HepG2 (cell line): ENCODE data around the gene ANKRD11. TPM values are rescaled to one million over a fixed set of nuclear protein-coding genes. Genes with fewer than 3 reads are reported as not detected.
A peak's percentile ranks its signal among the peaks of the same experiment; 100 is the strongest.

Experiments
- ATAC-seq: fragments of 200-7000 bp; cut with Tn5 transposase; 3 replicates; pipeline ENCODE4 v1.9.1; 2020; ENCODE audit warnings: mild to moderate bottlenecking, moderate library complexity
- BruUV-seq: library from RNA; stranded (reverse); fragments of 400-500 nt; replicated peaks from 2 replicates; lab custom pipeline; 2021; lab: Mats Ljungman, UMichigan
- CTCF ChIA-PET: fragments of 300-600 bp; formaldehyde crosslinking; extraction: SDS; loops from one replicate; lab custom pipeline; 2021; ENCODE audit warnings: low total read pairs, inconsistent platforms, low intra/inter-chr PET ratio; lab: Yijun Ruan, JAX
- POLR2A ChIA-PET: fragments of 350-600 bp; sonication (Branson Sonifier 250); formaldehyde crosslinking; loops from one replicate; lab custom pipeline; 2020; ENCODE audit warnings: antibody characterized with exemption, inconsistent platforms; lab: Yijun Ruan, JAX
- DNase-seq: peaks from one replicate; pipeline ENCODE4 v3.0.0-alpha.2; 2015; ENCODE audit warnings: low spot score
- FAIRE-seq: peaks from 3 replicates; lab custom pipeline; 2011; peaks lifted over from hg19 to GRCh38; lab: Jason Lieb, UNC
- H2AFZ ChIP-seq: one replicate; pipeline ENCODE4 v1.6.1; 2011; ENCODE audit warnings: low read length, inconsistent platforms
- H3K27ac ChIP-seq: fragments of 300-600 bp; 3 replicates; pipeline ENCODE4 v1.8.0; 2011; ENCODE audit warnings: mixed run types, mild to moderate bottlenecking, mixed read lengths, low read length, inconsistent platforms; ENCODE audit not compliant: insufficient read depth; ENCODE audit errors: extremely low read length
- H3K27me3 ChIP-seq, 2 experiments: fragments of 200-600 bp in 1 of 2; 2 replicates in 1 of 2; 3 replicates in 1 of 2; pipeline versions ENCODE4 v1.6.0 to v1.8.0; 2011; ENCODE audit warnings: low read length in 2 of 2, mild to moderate bottlenecking in 2 of 2, moderate library complexity in 2 of 2, inconsistent platforms in 1 of 2; ENCODE audit not compliant: insufficient read depth in 2 of 2, control insufficient read depth in 1 of 2
- H3K36me3 ChIP-seq, 2 experiments: fragments of 200-600 bp in 1 of 2; replicated peaks in 1 of 2; 2 replicates in 1 of 2; 3 replicates in 1 of 2; pipeline versions ENCODE4 v1.5.1 to v1.8.0; 2011; ENCODE audit warnings: low read length in 2 of 2, inconsistent platforms in 1 of 2; ENCODE audit not compliant: insufficient read depth in 2 of 2, control insufficient read depth in 1 of 2
- H3K4me1 ChIP-seq: 2 replicates; pipeline ENCODE4 v1.5.1; 2012; ENCODE audit warnings: low read length, inconsistent platforms; ENCODE audit not compliant: insufficient read depth
- H3K4me2 ChIP-seq: 2 replicates; pipeline ENCODE4 v1.6.0; 2011; ENCODE audit warnings: low read depth, low read length, inconsistent platforms
- H3K4me3 ChIP-seq, 3 experiments: fragments of 200-600 bp in 1 of 3; sonication (generic), shearing (Covaris generic) in 1 of 3; replicated peaks in 1 of 3; 2 replicates each; pipeline ENCODE4 v1.5.1; 2011 to 2016; ENCODE audit warnings: low read length in 3 of 3, inconsistent platforms in 2 of 3, low read depth in 2 of 3, mild to moderate bottlenecking in 2 of 3, control low read depth in 1 of 3, mixed read lengths in 1 of 3; ENCODE audit not compliant: insufficient read depth in 1 of 3
- H3K79me2 ChIP-seq: one replicate; pipeline ENCODE4 v1.6.1; 2011; ENCODE audit warnings: low read length, inconsistent platforms; ENCODE audit not compliant: insufficient read depth
- H3K9ac ChIP-seq: 2 replicates; pipeline ENCODE4 v1.6.0; 2011; ENCODE audit warnings: mild to moderate bottlenecking, low read depth, low read length, inconsistent platforms; ENCODE audit not compliant: insufficient read depth
- H3K9me3 ChIP-seq: 2 replicates; pipeline ENCODE4 v1.5.1; 2012; ENCODE audit warnings: mild to moderate bottlenecking, low read length
- H4K20me1 ChIP-seq: 2 replicates; pipeline ENCODE4 v1.6.0; 2011; ENCODE audit warnings: inconsistent platforms, mild to moderate bottlenecking, low read length, moderate library complexity; ENCODE audit not compliant: insufficient read depth
- AGO2 ChIP-seq: fragments of 200-400 bp; formaldehyde crosslinking; optimal IDR thresholded peaks from 2 replicates; pipeline ENCODE3; 2017; ENCODE audit warnings: mild to moderate bottlenecking, low read depth, low read length, moderate library complexity
- MTA3 ChIP-seq: sonication (generic); formaldehyde crosslinking; IDR thresholded peaks from 2 replicates; pipeline ENCODE4 v1.4.0; 2020; ENCODE audit warnings: missing genetic modification reagents
- NCOA2 ChIP-seq: sonication (generic); formaldehyde crosslinking; IDR thresholded peaks from 2 replicates; pipeline ENCODE4 v1.8.0; 2022; ENCODE audit warnings: inconsistent platforms
- NFATC3 ChIP-seq: sonication (generic); formaldehyde crosslinking; IDR thresholded peaks from 2 replicates; pipeline ENCODE4 v1.5.1; 2020; ENCODE audit warnings: mild to moderate bottlenecking, missing genetic modification reagents
- RFXAP ChIP-seq: sonication (generic); formaldehyde crosslinking; IDR thresholded peaks from 2 replicates; pipeline ENCODE4 v1.4.0; 2020; ENCODE audit warnings: missing genetic modification reagents, borderline replicate concordance
- SAFB2 ChIP-seq: sonication (generic); formaldehyde crosslinking; IDR thresholded peaks from 2 replicates; pipeline ENCODE4 v1.5.1; 2020; ENCODE audit warnings: missing genetic modification reagents, low read depth, mild to moderate bottlenecking, borderline replicate concordance
- SKIL ChIP-seq: sonication (generic); formaldehyde crosslinking; IDR thresholded peaks from 2 replicates; pipeline ENCODE4 v1.8.0; 2022; ENCODE audit warnings: missing genetic modification reagents, mild to moderate bottlenecking, moderate library complexity, borderline replicate concordance
- SMARCC2 ChIP-seq: fragments of 450-650 bp; IDR thresholded peaks from 2 replicates; pipeline ENCODE4 v1.6.1; 2017; ENCODE audit warnings: antibody characterized with exemption, mild to moderate bottlenecking
- STAG1 ChIP-seq: sonication (generic); formaldehyde crosslinking; IDR thresholded peaks from 2 replicates; pipeline ENCODE4 v1.4.0; 2020; ENCODE audit warnings: missing genetic modification reagents
- ZBTB33 ChIP-seq: sonication (generic); formaldehyde crosslinking; IDR thresholded peaks from 2 replicates; pipeline ENCODE4 v1.4.0; 2020; ENCODE audit warnings: missing genetic modification reagents
- ZBTB7B ChIP-seq: sonication (generic); formaldehyde crosslinking; IDR thresholded peaks from 2 replicates; pipeline ENCODE4 v1.4.0; 2020; ENCODE audit warnings: missing genetic modification reagents
- ZMAT3 ChIP-seq: sonication (generic); formaldehyde crosslinking; conservative IDR thresholded peaks from 2 replicates; pipeline ENCODE4 v1.7.0; 2021; ENCODE audit warnings: missing genetic modification reagents
- ZNF160 ChIP-seq: sonication (generic); formaldehyde crosslinking; IDR thresholded peaks from 2 replicates; pipeline ENCODE4 v1.8.0; 2022; ENCODE audit warnings: mild to moderate bottlenecking, inconsistent platforms, missing genetic modification reagents
- ZNF30 ChIP-seq: sonication (generic); formaldehyde crosslinking; IDR thresholded peaks from 2 replicates; pipeline ENCODE4 v1.5.0; 2020; ENCODE audit warnings: mild to moderate bottlenecking, missing genetic modification reagents
- ZNF329 ChIP-seq: sonication (generic); formaldehyde crosslinking; IDR thresholded peaks from 2 replicates; pipeline ENCODE4 v1.9.0; 2021; ENCODE audit warnings: low read depth, mild to moderate bottlenecking, missing genetic modification reagents
- ZNF33A ChIP-seq: sonication (generic); formaldehyde crosslinking; IDR thresholded peaks from 2 replicates; pipeline ENCODE4 v1.5.1; 2020; ENCODE audit warnings: missing genetic modification reagents, mild to moderate bottlenecking, moderate library complexity, borderline replicate concordance
- ZNF512 ChIP-seq: sonication (generic); formaldehyde crosslinking; IDR thresholded peaks from 2 replicates; pipeline ENCODE4 v1.4.0; 2020; ENCODE audit warnings: mild to moderate bottlenecking, missing genetic modification reagents
- ZNF704 ChIP-seq: sonication (generic); formaldehyde crosslinking; IDR thresholded peaks from 2 replicates; pipeline ENCODE4 v1.8.1; 2023; ENCODE audit warnings: mild to moderate bottlenecking, inconsistent platforms, moderate library complexity, missing genetic modification reagents, borderline replicate concordance
- ZSCAN25 ChIP-seq: sonication (generic); formaldehyde crosslinking; IDR thresholded peaks from 2 replicates; pipeline ENCODE4 v1.8.0; 2022; ENCODE audit warnings: mild to moderate bottlenecking, missing genetic modification reagents
- WGBS: methylation state at CpG from one replicate; pipeline ENCODE4 v1.1.6; 2017; ENCODE audit warnings: low lambda C conversion rate; 5-methylcytosine and 5-hydroxymethylcytosine counted together
- in situ Hi-C: cut with HindIII; loops from 2 replicates; pipeline ENCODE4 v1.10.0; 2017; ENCODE audit warnings: low pct_unique_long_range_greater_than_20kb; ENCODE audit not compliant: extremely low pct_ligation_motif_present
- intact Hi-C: fragments of 100-400 bp; cut with micrococcal nuclease; formaldehyde crosslinking; loops from one replicate; pipeline ENCODE4 v1.10.0; 2022; ENCODE audit not compliant: unreplicated experiment
- polyA plus RNA-seq, 8 experiments: library from polyadenylated mRNA; depleted of rRNA in 3 of 8; stranded (reverse) in 7 of 8; unstranded in 1 of 8; fragments of >200 nt; fragmentation: Illumina TruSeq in 4 of 8; extraction: Trizol in 4 of 8; gene quantifications; 2 replicates each; pipeline versions ENCODE4 v1.2.1 to v1.2.3, GENCODE V29; 2011 to 2016; ENCODE audit warnings: low read depth in 4 of 8, missing spikeins in 1 of 8, mixed read lengths in 1 of 8; ENCODE audit not compliant: insufficient read depth in 1 of 8
- total RNA-seq, 5 experiments: library from RNA; depleted of rRNA; stranded (reverse); fragments of >200 nt; fragmentation: Illumina TruSeq; extraction: Trizol; gene quantifications; 2 replicates each; pipeline ENCODE4 v1.2.3, GENCODE V29; 2016; ENCODE audit warnings: low read depth in 1 of 5

Gene ANKRD11
- total and polyA plus RNA-seq, 2 of the 13 experiments (the other 11 are each of a cell fraction or from before 2014, with no cell fraction given) = 21.4 to 38.4 TPM

- in situ Hi-C loops (no loop called here), intact Hi-C loops (no loop called here)
- no peak overlapping the region for H3K27ac ChIP-seq
- no peak overlapping the region for H3K9ac ChIP-seq
- H3K9me3 ChIP-seq = no peaks in the 10 kb centered on the region
- peaks cover 21 to 35% of the 10 kb centered on the region in 2 experiments for H3K36me3 ChIP-seq
- H2AFZ ChIP-seq = no peak overlapping the region
- no TSS peak for BruUV-seq
- no peak overlapping the region for H3K4me2 ChIP-seq
- DNase-seq = no peak
- H3K4me3 ChIP-seq = no peak overlapping the region
- peak; percentile 44 for ATAC-seq
- H4K20me1 ChIP-seq = peaks cover 98% of the 10 kb centered on the region
- ChIA-PET CTCF (no interaction called here), POLR2A (no interaction called here)
- H3K79me2 ChIP-seq = peaks cover 100% of the 10 kb centered on the region
- FAIRE-seq = no peak
- peaks cover 37% of the 10 kb centered on the region for H3K4me1 ChIP-seq
- H3K27me3 ChIP-seq = no peaks in the 10 kb centered on the region
- whole genome bisulfite sequencing = 90% methylated on average over 18 of the region's 18 CpGs
- TF ChIP-seq NCOA2 (CRISPR knock-in tag) = no peak
- peak; percentile 84; the same call in 1 of the 2 replicates for TF ChIP-seq ZBTB33 (CRISPR knock-in tag)
- TF ChIP-seq SKIL (CRISPR knock-in tag) = no peak
- no peak for TF ChIP-seq MTA3 (CRISPR knock-in tag)
- TF ChIP-seq ZNF30 (CRISPR knock-in tag) = no peak
- TF ChIP-seq ZNF160 = no peak
- no peak for TF ChIP-seq ZSCAN25 (CRISPR knock-in tag)
- TF ChIP-seq ZBTB7B (CRISPR knock-in tag) = no peak
- no peak for TF ChIP-seq SMARCC2
- no peak for TF ChIP-seq ZNF33A
- TF ChIP-seq RFXAP (CRISPR knock-in tag) = no peak
- TF ChIP-seq ZNF512 (CRISPR knock-in tag) = no peak
- no peak for TF ChIP-seq SAFB2 (CRISPR knock-in tag)
- no peak for TF ChIP-seq ZMAT3 (CRISPR knock-in tag)
- TF ChIP-seq AGO2 = no peak
- TF ChIP-seq ZNF704 (CRISPR knock-in tag) = no peak
- TF ChIP-seq ZNF329 = no peak
- no peak for TF ChIP-seq NFATC3
- TF ChIP-seq STAG1 (CRISPR knock-in tag) = 0 out of 2 replicates have a peak, but pooled peaks have one; percentile 6
Observed at GRCh38 chr16:89374393-89374960, 115.9 kb downstream of the ANKRD11 start.
